Right atrium auricular region (tissue), 2 donors: ENCODE results near the gene ATRN. TPM values are rescaled to one million over a fixed set of nuclear protein-coding genes. Genes with fewer than 3 reads are reported as not detected.

Source experiments
- DNase-seq: peaks from one replicate; pipeline ENCODE4 v3.0.0-alpha.2; 2019; ENCODE audit warnings: low spot score
- H3K27ac ChIP-seq, 2 donors: fragments of 200-600 bp; sonication (generic); 1 replicate in 1 of 2; 2 replicates in 1 of 2; pipeline ENCODE4 v1.5.1; 2016 to 2019
- H3K27me3 ChIP-seq, 2 donors: fragments of 200-600 bp; sonication (generic); one replicate each; pipeline versions ENCODE4 v1.5.1 to v1.6.0; 2017 to 2019
- H3K36me3 ChIP-seq: fragments of 200-600 bp; sonication (generic); one replicate; pipeline ENCODE4 v1.5.1; 2016
- H3K4me1 ChIP-seq, 2 donors: fragments of 200-600 bp; sonication (generic); one replicate each; pipeline versions ENCODE4 v1.5.1 to v1.6.0; 2017 to 2019
- H3K4me3 ChIP-seq, 2 donors: fragments of 200-600 bp; sonication (generic); 1 replicate in 1 of 2; 2 replicates in 1 of 2; pipeline ENCODE4 v1.5.1; 2017 to 2019; ENCODE audit warnings: mild to moderate bottlenecking in 1 of 2, moderate library complexity in 1 of 2
- H3K9me3 ChIP-seq, 2 donors: fragments of 200-600 bp; sonication (generic); one replicate each; pipeline ENCODE4 v1.5.1; 2019
- total RNA-seq, 2 donors: library from RNA; depleted of rRNA; stranded (reverse); fragments of >200 nt; gene quantifications; one replicate each; pipeline ENCODE4 v1.1.0, GENCODE V29; 2016
- TF ChIP-seq, protein P1 (sequence below), 2 donors: fragments of 200-600 bp; sonication (generic); IDR thresholded peaks; one replicate each; pipeline ENCODE4 v1.5.1; 2019; ENCODE audit warnings: antibody characterized with exemption in 2 of 2

Gene ATRN
- total RNA-seq, 2 donors from 2014 or later = 22.5 to 28.1 TPM

DNA sequence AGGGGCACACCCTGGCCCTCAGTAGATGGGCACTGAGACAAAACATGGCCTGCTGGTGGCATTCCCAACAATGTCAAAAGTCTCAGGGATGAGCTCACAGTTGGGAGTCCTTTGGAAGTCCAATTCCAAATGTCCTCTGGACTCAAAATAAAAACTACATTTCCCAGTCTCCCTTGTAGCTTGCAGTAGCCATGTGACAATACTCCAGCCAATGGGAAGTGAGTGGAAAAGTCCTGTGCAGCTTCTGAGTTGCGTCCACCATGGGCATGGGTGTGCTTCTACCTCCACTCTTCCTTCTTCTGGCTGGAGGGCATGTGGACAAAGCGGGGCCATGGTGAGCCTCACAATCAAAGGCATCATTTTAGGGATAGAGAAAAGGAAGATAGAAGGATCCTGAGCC lies 216.8 kb downstream of the ATRN start:
- Histone ChIP-seq H3K9me3 (no peaks in the 10 kb centered on the region), H3K36me3 (no peaks in the 10 kb centered on the region), H3K4me3 (no peak overlapping the region), H3K27ac (peak overlapping the region; percentile 63 to 68), H3K27me3 (no peaks in the 10 kb centered on the region), H3K4me1 (peaks cover 0 to 13% of the 10 kb centered on the region in 2 donors)
- TF ChIP-seq, protein P1, sequence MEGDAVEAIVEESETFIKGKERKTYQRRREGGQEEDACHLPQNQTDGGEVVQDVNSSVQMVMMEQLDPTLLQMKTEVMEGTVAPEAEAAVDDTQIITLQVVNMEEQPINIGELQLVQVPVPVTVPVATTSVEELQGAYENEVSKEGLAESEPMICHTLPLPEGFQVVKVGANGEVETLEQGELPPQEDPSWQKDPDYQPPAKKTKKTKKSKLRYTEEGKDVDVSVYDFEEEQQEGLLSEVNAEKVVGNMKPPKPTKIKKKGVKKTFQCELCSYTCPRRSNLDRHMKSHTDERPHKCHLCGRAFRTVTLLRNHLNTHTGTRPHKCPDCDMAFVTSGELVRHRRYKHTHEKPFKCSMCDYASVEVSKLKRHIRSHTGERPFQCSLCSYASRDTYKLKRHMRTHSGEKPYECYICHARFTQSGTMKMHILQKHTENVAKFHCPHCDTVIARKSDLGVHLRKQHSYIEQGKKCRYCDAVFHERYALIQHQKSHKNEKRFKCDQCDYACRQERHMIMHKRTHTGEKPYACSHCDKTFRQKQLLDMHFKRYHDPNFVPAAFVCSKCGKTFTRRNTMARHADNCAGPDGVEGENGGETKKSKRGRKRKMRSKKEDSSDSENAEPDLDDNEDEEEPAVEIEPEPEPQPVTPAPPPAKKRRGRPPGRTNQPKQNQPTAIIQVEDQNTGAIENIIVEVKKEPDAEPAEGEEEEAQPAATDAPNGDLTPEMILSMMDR (IDR thresholded peaks at IDR 0.05) = no peak
- DNase-seq = no peak

DNA sequence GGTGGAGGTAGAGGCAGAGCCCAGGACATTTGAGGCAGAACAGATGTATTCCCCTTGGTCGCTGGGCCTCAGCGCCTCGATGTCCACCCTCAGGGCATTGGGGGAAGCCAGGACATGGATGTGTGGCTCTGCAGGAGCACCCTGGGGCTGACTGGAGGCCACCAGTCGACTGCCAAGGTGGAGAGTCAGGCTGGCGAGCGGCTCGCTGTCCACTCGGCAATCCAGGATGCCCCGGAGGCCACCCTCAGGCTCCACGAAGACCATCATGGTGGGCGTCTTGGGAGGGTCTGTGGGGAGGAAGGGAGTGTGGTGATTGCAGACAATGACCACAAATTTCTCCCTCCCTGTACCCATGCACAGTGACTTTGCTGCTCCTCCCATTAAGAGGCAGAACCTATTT lies 219.2 kb downstream of the ATRN start:
- Histone ChIP-seq H3K9me3 (no peaks in the 10 kb centered on the region), H3K36me3 (no peaks in the 10 kb centered on the region), H3K4me3 (no peak overlapping the region), H3K4me1 (peaks cover 0 to 13% of the 10 kb centered on the region in 2 donors), H3K27ac (no peak overlapping the region), H3K27me3 (no peaks in the 10 kb centered on the region)
- TF ChIP-seq, protein P1 (IDR thresholded peaks at IDR 0.05) = no peak
- DNase-seq = no peak

DNA sequence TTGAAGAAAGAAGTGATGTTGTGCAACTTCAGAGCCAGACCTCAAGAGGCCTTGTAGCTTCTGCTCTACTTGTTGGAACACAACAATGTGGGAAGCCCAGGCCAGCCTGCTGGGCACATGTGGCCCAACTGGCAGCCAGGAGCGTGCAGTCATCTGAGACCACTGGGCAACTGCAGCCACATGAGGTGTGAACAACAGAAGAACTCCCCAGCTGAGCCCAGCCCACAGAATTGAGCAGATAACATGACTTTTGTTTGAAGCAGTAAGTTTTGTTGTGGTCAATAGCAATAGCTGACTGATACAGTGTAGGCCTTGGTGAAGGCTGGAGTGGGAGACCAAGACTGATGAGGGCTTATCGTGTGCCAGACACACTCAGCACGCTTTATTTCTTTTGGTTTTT lies 219.6 kb downstream of the ATRN start:
- Histone ChIP-seq H3K36me3 (no peaks in the 10 kb centered on the region), H3K4me3 (no peak overlapping the region), H3K4me1 (peaks cover 0 to 13% of the 10 kb centered on the region in 2 donors), H3K27me3 (no peaks in the 10 kb centered on the region), H3K9me3 (no peaks in the 10 kb centered on the region), H3K27ac (no peak overlapping the region)
- TF ChIP-seq, protein P1 (IDR thresholded peaks at IDR 0.05) = no peak
- no peak for DNase-seq

DNA sequence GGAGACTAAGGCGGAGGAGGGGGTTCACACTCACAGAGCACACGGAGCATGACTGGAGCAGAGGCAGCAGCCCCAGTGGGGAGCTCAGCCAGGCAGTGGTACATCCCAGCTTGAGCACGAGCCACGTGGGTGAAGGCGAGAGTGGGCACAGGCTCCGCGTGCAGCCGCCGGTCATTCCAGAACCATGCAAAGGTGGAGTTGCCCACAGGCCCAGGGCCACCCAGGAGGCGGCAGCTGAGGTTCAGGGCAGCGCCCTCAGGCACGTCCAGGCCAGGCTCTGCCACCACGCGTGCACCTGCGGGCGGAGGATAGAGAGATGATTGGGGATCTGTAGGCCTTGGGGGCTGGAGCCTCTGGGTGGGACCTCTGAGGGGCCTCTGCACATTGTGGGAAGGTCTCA lies 220.5 kb downstream of the ATRN start:
- Histone ChIP-seq H3K36me3 (no peaks in the 10 kb centered on the region), H3K4me1 (peaks cover 0 to 13% of the 10 kb centered on the region in 2 donors), H3K9me3 (no peaks in the 10 kb centered on the region), H3K4me3 (no peak overlapping the region), H3K27me3 (no peaks in the 10 kb centered on the region), H3K27ac (no peak overlapping the region)
- TF ChIP-seq, protein P1 (IDR thresholded peaks at IDR 0.05) = no peak
- DNase-seq = no peak

DNA sequence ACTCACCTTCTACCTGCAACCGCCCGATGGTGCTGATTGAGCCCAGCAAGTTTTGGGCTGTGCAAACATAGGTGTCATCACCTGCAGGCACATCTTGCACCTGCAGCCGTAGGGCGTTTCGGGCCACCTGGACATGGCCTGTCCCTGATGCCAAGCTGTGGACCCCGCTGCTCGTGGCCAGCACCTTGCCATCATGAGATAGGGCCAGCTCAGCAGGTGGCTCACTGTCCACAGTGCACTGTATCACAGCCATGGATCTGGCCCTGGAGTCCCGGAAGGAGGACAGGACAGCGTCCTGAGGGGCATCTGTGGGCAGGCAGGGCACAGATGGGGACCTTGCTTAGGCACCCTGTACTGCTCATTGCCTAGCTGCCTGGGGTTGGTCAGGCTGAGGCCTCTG lies 221.1 kb downstream of the ATRN start:
- TF ChIP-seq, protein P1 (IDR thresholded peaks at IDR 0.05) = no peak
- no peak overlapping the region for H3K27ac ChIP-seq
- H3K4me1 ChIP-seq = peaks cover 0 to 7% of the 10 kb centered on the region in 2 donors
- H3K27me3 ChIP-seq = no peaks in the 10 kb centered on the region
- DNase-seq = no peak
- no peaks in the 10 kb centered on the region for H3K36me3 ChIP-seq
- H3K9me3 ChIP-seq = no peaks in the 10 kb centered on the region
- H3K4me3 ChIP-seq = no peak overlapping the region

DNA sequence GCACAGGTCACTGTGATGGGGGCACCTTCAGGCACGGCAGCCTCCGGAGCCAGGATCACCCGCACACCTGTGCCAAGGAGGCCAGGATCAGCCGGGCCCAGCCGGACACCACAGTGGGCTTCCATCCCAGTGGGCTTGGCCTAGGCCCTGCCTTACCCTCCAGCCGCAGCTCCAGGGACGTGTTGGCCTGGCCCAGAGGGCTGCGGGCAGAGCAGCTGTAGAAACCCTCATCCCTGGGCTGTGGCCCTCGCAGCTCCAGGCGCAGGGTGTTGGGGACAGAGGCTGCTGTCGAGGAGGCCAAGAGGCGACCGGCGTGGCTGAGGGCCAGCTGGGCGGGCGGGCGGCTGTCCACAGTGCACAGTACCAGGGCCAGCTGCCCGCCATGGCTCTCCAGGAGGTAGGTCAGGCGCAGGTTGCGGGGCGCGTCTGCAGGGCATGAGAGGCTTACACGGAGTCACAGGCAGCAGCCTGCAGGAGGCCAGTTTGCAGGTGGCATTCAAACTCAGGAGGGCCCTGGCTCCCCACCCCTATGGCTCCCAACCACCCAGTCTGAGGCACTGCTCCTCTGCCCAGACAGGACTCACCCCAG lies 222.0 kb downstream of the ATRN start:
- Histone ChIP-seq H3K4me3 (no peak overlapping the region), H3K27ac (no peak overlapping the region), H3K9me3 (no peaks in the 10 kb centered on the region), H3K27me3 (no peaks in the 10 kb centered on the region), H3K36me3 (no peaks in the 10 kb centered on the region), H3K4me1 (no peaks in the 10 kb centered on the region)
- DNase-seq = no peak
- TF ChIP-seq, protein P1 (IDR thresholded peaks at IDR 0.05) = no peak
